ENCODE data around the gene EBLN1. TPM values are rescaled to one million over a fixed set of nuclear protein-coding genes. Genes with fewer than 3 reads are reported as not detected.

The EBLN1 gene
- total RNA-seq, 1 experiment from 2014 or later: 0.26 TPM

DNA sequence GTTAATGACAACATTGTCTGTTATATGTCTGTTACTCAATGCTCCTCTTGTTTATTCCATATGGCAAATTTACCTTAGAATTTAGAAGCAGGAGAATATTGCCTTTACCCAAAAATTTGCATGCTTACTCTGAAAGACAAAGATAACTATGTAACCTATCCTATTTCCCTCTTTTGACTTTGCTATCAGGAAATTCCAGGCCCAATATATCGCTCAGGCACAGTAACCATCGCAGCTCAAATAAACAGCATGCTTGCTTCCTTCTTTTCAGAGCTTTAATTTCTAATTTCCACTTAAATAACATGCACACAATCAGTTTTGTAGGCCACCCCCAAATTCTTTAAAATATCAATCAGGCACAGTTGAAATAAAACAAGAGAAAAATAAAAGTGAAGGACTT, 57.8 kb downstream of the EBLN1 start:
- in situ Hi-C loops (cut with HindIII; ENCODE audit: low pct_unique_long_range_greater_than_20kb, low sequenced_read_pairs): no loop called here
- DNase-seq (ENCODE audit: low read depth, low spot score): no peak

GRCh38 chr10:22159180-22159579, 58.6 kb downstream of the EBLN1 start:
- DNase-seq (ENCODE audit: low read depth, low spot score): no peak
- in situ Hi-C loops (cut with HindIII; ENCODE audit: low pct_unique_long_range_greater_than_20kb, low sequenced_read_pairs): no loop called here

Other genes with a start within 250 kb of the EBLN1 start
- 26.6 and 33.2 TPM in 2 replicates for gene DNAJC1, start 214.3 kb downstream of the EBLN1 start, total RNA-seq (2014; rRNA removed; shearing (Covaris generic))
- gene COMMD3, start 98.4 kb upstream of the EBLN1 start, total RNA-seq (2014; rRNA removed; shearing (Covaris generic)): 50.6 and 50.7 TPM in 2 replicates
- 54.1 and 65.0 TPM in 2 replicates for gene BMI1, start 103.1 kb upstream of the EBLN1 start, total RNA-seq (2014; rRNA removed; shearing (Covaris generic))
- gene SPAG6, start 127.5 kb upstream of the EBLN1 start, total RNA-seq (2014; rRNA removed; shearing (Covaris generic)): not detected in 2 replicates

Measured in SK-MEL-5 (cell line).